ENCODE results near the gene MCAM.

DNA sequence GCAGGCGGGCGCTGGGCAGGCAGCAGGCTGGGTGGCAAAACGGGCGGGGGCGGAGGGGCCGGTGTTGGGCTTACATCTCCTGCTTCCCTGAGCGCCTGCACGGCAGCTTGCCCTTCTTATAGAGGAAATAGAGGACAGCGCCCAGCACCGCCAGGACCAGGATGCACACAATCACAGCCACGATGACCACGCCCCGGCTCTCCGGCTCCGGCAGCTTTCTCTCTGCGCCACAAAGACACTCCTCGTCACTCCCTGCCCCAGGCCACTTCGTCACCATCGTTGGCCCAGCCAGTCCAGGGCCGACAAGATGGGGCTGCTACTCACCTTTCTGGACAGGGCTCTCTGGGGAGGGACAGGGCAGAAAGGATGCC is 6.3 kb downstream of the MCAM start:
- TF ChIP-seq, protein P1, sequence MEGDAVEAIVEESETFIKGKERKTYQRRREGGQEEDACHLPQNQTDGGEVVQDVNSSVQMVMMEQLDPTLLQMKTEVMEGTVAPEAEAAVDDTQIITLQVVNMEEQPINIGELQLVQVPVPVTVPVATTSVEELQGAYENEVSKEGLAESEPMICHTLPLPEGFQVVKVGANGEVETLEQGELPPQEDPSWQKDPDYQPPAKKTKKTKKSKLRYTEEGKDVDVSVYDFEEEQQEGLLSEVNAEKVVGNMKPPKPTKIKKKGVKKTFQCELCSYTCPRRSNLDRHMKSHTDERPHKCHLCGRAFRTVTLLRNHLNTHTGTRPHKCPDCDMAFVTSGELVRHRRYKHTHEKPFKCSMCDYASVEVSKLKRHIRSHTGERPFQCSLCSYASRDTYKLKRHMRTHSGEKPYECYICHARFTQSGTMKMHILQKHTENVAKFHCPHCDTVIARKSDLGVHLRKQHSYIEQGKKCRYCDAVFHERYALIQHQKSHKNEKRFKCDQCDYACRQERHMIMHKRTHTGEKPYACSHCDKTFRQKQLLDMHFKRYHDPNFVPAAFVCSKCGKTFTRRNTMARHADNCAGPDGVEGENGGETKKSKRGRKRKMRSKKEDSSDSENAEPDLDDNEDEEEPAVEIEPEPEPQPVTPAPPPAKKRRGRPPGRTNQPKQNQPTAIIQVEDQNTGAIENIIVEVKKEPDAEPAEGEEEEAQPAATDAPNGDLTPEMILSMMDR (conservative IDR thresholded peaks at IDR 0.05; ENCODE audit: low read length), result no peak
- no peak for TF ChIP-seq EZH2phosphoT487 (IDR thresholded peaks at IDR 0.05; ENCODE audit: borderline replicate concordance, low read depth, low read length)

Measured in OCI-LY7 (cell line).